ENCODE data around the gene AKAP17A.

DNA sequence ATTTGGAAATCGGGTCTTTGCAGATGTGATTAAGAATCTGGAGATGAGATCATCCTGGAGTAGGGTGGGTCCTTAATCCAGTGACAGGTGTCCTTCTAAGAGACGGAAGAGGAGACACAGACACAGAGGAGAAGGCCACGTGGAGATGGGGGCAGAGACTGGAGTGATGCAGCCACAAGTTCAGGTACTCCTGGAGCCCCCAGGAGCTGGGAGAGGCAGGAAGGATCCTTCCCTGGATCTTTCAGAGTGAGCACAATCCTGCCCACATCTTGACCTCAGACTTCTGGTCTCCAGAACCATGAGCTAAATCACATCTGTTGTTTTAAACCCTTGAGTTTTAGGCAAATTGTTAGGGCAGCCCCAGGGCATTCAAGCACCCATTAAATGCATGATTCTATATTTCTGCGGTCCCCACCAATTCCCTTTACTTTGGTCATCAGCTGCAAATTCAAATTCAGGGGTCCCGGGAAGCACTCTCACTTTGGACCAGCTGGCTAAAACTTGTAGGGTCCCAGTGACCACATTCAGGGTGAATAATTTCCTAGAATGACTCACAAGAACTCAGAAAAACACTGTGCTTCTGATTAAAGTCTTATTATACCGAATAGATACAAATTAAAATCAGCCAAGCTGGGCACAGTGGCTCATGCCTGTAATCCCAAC lies 12.8 kb upstream of the AKAP17A start:
- TF ChIP-seq, protein P1, sequence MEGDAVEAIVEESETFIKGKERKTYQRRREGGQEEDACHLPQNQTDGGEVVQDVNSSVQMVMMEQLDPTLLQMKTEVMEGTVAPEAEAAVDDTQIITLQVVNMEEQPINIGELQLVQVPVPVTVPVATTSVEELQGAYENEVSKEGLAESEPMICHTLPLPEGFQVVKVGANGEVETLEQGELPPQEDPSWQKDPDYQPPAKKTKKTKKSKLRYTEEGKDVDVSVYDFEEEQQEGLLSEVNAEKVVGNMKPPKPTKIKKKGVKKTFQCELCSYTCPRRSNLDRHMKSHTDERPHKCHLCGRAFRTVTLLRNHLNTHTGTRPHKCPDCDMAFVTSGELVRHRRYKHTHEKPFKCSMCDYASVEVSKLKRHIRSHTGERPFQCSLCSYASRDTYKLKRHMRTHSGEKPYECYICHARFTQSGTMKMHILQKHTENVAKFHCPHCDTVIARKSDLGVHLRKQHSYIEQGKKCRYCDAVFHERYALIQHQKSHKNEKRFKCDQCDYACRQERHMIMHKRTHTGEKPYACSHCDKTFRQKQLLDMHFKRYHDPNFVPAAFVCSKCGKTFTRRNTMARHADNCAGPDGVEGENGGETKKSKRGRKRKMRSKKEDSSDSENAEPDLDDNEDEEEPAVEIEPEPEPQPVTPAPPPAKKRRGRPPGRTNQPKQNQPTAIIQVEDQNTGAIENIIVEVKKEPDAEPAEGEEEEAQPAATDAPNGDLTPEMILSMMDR (IDR thresholded peaks at IDR 0.05; ENCODE audit: low read length) = no peak
- TF ChIP-seq EZH2 (IDR thresholded peaks at IDR 0.05; ENCODE audit: borderline replicate concordance, low read length) = no peak
